Measurements from ENCODE around the gene APOBEC2. TPM values are rescaled to one million over a fixed set of nuclear protein-coding genes. Genes with fewer than 3 reads are reported as not detected.

APOBEC2 gene
- total and polyA plus RNA-seq, 2 of the 13 experiments (the other 11 are each of a cell fraction or from before 2014, with no cell fraction given) = 0.09 TPM; not detected in 1

DNA sequence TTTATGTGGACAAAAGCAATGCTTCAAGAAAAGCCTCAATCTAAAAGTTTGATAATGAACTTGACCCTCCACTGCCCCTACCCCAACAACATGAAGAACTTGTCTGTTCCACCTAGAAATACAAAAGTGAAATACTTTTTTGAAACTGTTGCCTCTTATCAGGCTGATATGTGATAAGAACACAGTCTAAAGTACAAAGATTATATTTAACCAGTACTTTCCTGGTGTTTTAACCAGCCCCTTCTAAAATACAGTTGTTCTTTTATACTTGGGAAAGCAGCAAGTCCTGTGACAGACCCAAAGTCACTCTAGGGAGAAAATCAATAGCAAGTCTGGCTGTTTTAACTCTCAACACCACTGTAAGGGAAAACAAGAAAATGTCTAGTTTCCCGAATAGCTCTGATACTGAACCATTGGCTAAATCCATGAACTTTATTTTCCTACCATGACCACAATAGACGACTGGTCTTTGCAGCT is 12.6 kb downstream of the APOBEC2 start (continued):
- TF ChIP-seq, protein P1, sequence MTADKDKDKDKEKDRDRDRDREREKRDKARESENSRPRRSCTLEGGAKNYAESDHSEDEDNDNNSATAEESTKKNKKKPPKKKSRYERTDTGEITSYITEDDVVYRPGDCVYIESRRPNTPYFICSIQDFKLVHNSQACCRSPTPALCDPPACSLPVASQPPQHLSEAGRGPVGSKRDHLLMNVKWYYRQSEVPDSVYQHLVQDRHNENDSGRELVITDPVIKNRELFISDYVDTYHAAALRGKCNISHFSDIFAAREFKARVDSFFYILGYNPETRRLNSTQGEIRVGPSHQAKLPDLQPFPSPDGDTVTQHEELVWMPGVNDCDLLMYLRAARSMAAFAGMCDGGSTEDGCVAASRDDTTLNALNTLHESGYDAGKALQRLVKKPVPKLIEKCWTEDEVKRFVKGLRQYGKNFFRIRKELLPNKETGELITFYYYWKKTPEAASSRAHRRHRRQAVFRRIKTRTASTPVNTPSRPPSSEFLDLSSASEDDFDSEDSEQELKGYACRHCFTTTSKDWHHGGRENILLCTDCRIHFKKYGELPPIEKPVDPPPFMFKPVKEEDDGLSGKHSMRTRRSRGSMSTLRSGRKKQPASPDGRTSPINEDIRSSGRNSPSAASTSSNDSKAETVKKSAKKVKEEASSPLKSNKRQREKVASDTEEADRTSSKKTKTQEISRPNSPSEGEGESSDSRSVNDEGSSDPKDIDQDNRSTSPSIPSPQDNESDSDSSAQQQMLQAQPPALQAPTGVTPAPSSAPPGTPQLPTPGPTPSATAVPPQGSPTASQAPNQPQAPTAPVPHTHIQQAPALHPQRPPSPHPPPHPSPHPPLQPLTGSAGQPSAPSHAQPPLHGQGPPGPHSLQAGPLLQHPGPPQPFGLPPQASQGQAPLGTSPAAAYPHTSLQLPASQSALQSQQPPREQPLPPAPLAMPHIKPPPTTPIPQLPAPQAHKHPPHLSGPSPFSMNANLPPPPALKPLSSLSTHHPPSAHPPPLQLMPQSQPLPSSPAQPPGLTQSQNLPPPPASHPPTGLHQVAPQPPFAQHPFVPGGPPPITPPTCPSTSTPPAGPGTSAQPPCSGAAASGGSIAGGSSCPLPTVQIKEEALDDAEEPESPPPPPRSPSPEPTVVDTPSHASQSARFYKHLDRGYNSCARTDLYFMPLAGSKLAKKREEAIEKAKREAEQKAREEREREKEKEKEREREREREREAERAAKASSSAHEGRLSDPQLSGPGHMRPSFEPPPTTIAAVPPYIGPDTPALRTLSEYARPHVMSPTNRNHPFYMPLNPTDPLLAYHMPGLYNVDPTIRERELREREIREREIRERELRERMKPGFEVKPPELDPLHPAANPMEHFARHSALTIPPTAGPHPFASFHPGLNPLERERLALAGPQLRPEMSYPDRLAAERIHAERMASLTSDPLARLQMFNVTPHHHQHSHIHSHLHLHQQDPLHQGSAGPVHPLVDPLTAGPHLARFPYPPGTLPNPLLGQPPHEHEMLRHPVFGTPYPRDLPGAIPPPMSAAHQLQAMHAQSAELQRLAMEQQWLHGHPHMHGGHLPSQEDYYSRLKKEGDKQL (CRISPR knock-in tag; IDR thresholded peaks at IDR 0.05; ENCODE audit: low read depth) = peak; percentile 68; the same call in 1 of the 2 replicates
- TF ChIP-seq, protein P2, sequence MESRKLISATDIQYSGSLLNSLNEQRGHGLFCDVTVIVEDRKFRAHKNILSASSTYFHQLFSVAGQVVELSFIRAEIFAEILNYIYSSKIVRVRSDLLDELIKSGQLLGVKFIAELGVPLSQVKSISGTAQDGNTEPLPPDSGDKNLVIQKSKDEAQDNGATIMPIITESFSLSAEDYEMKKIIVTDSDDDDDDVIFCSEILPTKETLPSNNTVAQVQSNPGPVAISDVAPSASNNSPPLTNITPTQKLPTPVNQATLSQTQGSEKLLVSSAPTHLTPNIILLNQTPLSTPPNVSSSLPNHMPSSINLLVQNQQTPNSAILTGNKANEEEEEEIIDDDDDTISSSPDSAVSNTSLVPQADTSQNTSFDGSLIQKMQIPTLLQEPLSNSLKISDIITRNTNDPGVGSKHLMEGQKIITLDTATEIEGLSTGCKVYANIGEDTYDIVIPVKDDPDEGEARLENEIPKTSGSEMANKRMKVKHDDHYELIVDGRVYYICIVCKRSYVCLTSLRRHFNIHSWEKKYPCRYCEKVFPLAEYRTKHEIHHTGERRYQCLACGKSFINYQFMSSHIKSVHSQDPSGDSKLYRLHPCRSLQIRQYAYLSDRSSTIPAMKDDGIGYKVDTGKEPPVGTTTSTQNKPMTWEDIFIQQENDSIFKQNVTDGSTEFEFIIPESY (CRISPR knock-in tag; IDR thresholded peaks at IDR 0.05) = no peak
- no peak for TF ChIP-seq SRSF4 (IDR thresholded peaks at IDR 0.05; ENCODE audit: low read depth, low read length, poor library complexity, severe bottlenecking)
- peak; percentile 71; the same call in 1 of the 2 replicates for TF ChIP-seq PITX1 (CRISPR knock-in tag; IDR thresholded peaks at IDR 0.05)
- TF ChIP-seq, protein P3, sequence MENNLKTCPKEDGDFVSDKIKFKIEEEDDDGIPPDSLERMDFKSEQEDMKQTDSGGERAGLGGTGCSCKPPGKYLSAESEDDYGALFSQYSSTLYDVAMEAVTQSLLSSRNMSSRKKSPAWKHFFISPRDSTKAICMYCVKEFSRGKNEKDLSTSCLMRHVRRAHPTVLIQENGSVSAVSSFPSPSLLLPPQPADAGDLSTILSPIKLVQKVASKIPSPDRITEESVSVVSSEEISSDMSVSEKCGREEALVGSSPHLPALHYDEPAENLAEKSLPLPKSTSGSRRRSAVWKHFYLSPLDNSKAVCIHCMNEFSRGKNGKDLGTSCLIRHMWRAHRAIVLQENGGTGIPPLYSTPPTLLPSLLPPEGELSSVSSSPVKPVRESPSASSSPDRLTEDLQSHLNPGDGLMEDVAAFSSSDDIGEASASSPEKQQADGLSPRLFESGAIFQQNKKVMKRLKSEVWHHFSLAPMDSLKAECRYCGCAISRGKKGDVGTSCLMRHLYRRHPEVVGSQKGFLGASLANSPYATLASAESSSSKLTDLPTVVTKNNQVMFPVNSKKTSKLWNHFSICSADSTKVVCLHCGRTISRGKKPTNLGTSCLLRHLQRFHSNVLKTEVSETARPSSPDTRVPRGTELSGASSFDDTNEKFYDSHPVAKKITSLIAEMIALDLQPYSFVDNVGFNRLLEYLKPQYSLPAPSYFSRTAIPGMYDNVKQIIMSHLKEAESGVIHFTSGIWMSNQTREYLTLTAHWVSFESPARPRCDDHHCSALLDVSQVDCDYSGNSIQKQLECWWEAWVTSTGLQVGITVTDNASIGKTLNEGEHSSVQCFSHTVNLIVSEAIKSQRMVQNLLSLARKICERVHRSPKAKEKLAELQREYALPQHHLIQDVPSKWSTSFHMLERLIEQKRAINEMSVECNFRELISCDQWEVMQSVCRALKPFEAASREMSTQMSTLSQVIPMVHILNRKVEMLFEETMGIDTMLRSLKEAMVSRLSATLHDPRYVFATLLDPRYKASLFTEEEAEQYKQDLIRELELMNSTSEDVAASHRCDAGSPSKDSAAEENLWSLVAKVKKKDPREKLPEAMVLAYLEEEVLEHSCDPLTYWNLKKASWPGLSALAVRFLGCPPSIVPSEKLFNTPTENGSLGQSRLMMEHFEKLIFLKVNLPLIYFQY (CRISPR knock-in tag; IDR thresholded peaks at IDR 0.05; ENCODE audit: borderline replicate concordance) = peak; percentile 77; the same call in 1 of the 2 replicates
- TF ChIP-seq MYNN (CRISPR knock-in tag; IDR thresholded peaks at IDR 0.05; ENCODE audit: low read depth) = no peak
- TF ChIP-seq SAP130 (CRISPR knock-in tag; IDR thresholded peaks at IDR 0.05; ENCODE audit: low read depth) = peak; percentile 73
- TF ChIP-seq EEA1 (CRISPR knock-in tag; IDR thresholded peaks at IDR 0.05; ENCODE audit: borderline replicate concordance) = no peak
- 0 out of 2 replicates have a peak, but pooled peaks have one; percentile 17 for TF ChIP-seq SOX13 (IDR thresholded peaks at IDR 0.05)
- peak in 1 of 2 experiments; percentile 87; a peak in 2 of 4 replicates for TF ChIP-seq SOX13 (CRISPR knock-in tag; conservative IDR thresholded peaks at IDR 0.05 in 1 of 2, IDR thresholded peaks at IDR 0.05 in 1 of 2)
- TF ChIP-seq SMAD3 (CRISPR knock-in tag; IDR thresholded peaks at IDR 0.05) = 0 out of 2 replicates have a peak, but pooled peaks have one; percentile 45
- TF ChIP-seq ZNF558 (CRISPR knock-in tag; IDR thresholded peaks at IDR 0.05; ENCODE audit: borderline replicate concordance) = no peak
- no peak for TF ChIP-seq ZNF24 (IDR thresholded peaks at IDR 0.05)
- 0 out of 2 replicates have a peak, but pooled peaks have one; percentile 28 for TF ChIP-seq ZNF644 (CRISPR knock-in tag; IDR thresholded peaks at IDR 0.05; ENCODE audit: low read depth)
- no peak for TF ChIP-seq ZNF160 (CRISPR knock-in tag; IDR thresholded peaks at IDR 0.05)
- TF ChIP-seq FIP1L1 (IDR thresholded peaks at IDR 0.05; ENCODE audit: borderline replicate concordance, insufficient read depth, low read depth, low read length) = no peak
- TF ChIP-seq SP140L (CRISPR knock-in tag; IDR thresholded peaks at IDR 0.05; ENCODE audit: borderline replicate concordance) = no peak
